Esophagus mucosa (tissue), 1 donor: ENCODE measurements around the gene TMEM100. TPM values are rescaled to one million over a fixed set of nuclear protein-coding genes. Genes with fewer than 3 reads are reported as not detected.

Experiments
- ATAC-seq: fragments of 200-7000 bp; cut with Tn5 transposase; one replicate; pipeline ENCODE4 v1.9.1; 2020
- total RNA-seq: library from RNA; stranded (reverse); gene quantifications from one replicate; pipeline ENCODE4 v1.2.4, GENCODE V29; 2023
- donor health status: DM: yes; HTN: yes; CAD: no.

The TMEM100 gene, protein sequence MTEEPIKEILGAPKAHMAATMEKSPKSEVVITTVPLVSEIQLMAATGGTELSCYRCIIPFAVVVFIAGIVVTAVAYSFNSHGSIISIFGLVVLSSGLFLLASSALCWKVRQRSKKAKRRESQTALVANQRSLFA
- total RNA-seq: 0.76 TPM

DNA sequence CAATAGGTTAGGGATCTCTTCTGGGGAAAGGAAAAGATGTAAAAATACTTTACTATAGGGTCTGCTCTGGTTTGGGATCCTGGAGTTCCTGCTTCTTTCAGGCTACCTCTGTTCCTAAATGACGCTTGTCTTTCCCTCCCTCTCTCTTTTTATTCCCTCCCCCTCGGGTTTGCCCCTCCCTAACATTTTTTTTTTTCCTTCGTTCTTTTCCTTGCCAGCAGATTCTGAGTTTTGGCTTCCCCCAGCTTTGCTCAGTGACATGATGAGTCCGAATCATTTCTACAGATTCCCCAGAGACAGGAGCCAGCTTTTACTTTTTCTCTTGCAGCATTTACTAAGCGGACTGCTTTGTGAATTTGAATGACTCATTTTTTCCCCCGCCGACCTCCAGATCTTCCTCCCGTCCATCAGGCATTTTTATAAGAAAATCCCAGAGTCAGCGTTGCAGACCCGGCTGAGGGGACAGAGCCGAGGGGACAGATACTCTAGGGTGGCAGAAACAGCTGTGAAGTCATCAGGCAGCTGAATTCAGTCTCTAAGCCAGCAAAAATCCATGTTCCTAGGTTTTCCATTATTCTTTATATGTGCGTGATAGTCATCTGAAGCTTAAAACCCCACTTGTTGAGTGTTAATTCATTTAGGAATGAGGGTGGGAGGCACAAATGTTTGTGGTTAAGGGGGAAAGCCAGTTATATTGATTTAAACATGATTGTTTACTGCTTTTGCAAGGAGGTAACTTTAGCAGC, at the start of gene TMEM100:
Gene TMEM100 (minus strand): TSS at position 123 of the 746 bp plus-strand sequence. CDS start 1,794 bp downstream, outside the sequence.
- ATAC-seq: no peak

DNA sequence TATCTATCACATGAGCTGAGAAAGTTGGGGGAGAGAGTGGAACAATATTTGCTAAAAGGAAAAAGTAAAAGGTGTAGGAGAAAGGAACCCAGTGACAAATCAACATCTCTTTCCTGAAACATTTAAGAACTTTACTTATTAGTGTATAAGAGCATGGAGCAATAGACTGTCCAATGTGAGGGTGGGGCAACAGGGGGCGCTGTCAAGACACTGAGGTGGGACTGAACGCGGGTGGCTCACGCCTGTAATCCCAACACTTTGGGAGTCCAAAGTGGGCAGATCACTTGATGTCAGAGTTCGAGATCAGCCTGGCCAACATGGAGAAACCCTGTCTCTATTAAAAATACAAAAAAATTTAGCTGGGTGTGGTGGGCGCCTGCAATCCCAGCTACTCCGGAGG, 49.4 kb upstream of the TMEM100 start:
- no peak for ATAC-seq

DNA sequence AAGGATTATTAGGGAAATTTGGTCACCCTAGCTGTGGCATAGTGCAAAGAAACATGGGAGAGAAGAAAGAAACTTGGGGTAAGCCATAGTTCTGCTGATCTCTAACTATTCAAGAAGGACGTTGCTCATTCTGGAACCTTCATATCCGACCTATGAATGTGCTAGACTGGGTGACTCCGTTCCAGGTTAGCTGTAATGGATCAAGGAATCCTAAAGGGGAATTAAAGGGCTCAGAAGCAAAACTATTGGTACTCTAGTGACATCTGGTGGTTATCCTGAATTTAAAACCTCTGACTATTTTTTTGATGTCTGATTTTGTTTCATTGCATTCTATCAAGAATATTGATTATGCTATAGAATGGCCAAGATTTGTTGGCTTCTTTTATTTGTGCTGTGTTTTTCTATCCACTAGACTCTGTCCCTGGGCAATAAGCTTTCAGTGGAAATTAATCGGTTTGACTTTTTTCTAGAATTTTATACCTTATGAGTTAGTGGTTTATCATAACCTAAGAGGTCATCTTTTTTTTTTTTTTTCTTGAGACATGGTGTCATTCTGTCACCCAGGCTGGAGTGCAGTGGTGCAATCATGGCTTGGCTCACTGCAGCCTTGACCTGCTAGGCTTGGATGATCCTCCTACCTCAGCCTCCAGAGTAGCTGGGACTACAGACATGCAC, 47.7 kb upstream of the TMEM100 start:
- ATAC-seq: peak; percentile 73

DNA sequence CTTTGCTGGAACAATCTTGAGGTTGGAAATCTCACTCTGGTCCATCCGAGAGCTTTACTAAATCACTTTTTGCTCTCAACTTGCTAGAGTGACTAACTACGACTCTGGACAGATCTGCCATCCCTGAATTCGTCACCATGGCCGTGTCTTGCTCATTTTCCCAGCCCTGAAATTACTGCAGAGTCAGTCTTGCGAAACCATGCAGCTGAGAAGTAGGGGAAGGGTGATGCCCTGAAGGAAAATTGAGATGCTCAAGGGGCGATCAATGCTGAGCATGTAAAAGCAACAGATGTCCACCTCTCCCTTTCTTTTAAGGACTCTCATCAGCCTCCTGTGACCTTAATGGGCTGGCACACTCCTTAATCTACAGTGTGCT, 46.9 kb upstream of the TMEM100 start:
- no peak for ATAC-seq

DNA sequence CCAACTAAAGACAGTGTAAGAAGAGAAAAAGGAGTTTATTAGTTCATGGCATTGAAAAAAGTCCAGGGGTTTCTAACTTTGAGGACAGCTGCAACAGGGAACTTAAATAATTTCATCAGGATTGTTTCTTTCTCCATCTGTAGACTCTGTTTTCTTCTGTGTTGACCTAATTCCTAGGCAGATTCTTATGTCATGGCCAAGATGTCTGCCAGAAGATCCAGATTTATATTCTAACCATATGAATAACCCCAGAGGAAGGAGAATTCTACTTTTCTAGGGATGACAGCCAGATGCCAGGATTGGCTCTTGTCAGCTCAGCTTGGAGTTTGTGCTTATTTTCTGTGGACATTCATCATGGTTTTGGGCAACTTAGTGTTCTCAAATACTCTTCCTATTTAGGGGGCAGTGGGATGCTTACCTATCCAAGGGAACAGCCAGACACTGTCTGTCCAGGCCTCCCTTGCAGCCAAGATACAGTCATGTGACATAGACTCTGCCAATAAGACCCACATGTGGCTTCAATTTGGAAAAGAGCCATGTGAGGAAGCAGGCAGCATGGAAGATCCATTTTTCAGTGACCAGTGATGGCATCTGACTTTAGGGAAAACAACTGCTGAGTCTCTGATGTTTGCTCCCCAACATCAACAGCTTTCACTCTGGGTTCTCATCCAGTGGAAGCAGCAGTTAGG, 46.4 kb upstream of the TMEM100 start:
- ATAC-seq: no peak

DNA sequence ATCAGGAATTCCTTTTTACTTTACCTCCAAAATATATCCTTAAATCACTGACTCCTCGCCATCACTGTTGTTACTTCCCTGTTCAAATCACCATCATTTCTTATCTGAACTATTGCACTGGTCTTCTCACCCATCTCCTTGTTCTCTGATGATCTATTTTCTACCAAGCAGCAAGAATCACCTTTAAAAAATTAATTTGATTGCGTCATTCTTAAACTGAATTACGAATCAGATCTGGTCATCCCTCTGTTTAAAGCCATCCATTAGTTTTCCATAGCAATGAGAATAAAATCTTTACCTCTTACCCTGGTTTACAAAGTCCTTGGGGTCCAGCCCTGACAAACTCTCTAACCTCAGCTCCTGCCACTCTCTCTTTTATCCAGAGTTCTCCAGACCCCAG, 42.8 kb upstream of the TMEM100 start:
- no peak for ATAC-seq

DNA sequence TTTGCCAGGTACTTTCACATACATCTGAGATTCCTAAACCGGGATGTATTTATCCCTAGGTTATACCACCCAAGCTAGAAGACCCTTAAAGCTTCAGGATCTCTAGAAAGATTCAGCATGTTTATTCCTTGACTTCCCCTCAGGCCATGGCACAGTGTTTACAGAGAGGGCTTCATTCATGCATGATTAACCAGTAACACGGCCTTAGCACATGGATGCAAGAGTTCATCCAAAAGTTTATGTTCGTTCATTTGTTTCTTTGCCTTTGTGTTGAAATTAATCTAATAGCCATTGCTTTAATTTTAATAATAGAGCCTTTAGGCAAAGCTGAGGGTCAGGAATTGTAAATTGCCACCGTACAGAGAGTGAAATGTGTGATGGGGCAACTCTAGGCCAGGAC, 41.9 kb upstream of the TMEM100 start:
- no peak for ATAC-seq

DNA sequence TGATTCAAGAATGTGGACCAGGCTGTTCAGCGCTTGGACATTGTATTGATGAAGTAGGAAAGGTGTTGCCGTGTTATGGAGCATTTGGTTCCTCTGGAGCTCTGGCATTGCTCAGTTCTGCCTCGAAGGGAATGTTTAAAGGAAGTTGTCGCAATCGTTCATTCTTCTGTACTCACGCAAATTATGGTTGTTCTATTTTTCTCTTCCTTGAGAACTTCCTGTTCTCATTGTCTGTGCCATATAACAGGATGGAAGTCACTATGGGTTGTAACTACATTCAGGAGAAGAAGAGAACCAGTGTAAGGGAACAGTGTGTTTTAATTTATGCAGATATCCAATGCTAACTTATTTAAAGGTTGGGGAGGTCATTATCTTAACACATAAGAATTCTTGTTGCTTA, 41.2 kb upstream of the TMEM100 start:
- no peak for ATAC-seq

DNA sequence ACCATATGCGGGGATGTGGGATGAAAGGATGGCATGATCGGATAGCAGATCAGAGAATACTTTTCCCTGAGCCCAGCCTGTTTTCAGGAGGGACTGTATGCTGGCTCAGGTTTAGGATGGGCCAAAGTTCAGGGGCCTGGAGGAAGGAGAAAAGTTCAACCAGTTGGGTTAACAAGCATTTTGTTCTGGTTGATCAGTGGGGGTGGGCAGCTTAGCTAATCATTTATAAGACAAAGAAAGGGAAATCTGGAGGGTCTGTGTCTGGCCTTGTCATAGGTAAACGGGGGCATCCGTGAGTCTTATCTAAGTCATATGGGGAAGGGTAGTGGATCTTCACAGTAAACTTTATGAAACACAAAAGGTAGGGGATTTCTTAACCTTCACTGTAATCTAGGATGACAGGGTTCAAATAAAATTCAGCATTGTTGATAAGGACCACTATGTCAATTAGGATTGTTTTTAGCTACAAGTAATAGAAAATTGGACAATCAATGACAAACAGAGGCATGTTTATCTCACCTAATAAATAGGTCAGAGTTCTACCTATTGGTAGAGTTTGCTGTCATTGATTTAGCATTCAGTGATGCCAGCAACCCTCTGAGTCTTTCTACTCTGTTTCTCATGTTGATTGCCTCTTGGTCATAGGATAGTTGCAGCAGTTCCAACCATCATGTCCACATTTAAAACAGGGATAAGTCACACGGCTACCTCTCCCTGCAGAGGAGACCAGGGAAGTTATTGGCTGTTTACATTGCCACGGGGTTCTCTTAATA, 39.6 kb upstream of the TMEM100 start:
- no peak for ATAC-seq

DNA sequence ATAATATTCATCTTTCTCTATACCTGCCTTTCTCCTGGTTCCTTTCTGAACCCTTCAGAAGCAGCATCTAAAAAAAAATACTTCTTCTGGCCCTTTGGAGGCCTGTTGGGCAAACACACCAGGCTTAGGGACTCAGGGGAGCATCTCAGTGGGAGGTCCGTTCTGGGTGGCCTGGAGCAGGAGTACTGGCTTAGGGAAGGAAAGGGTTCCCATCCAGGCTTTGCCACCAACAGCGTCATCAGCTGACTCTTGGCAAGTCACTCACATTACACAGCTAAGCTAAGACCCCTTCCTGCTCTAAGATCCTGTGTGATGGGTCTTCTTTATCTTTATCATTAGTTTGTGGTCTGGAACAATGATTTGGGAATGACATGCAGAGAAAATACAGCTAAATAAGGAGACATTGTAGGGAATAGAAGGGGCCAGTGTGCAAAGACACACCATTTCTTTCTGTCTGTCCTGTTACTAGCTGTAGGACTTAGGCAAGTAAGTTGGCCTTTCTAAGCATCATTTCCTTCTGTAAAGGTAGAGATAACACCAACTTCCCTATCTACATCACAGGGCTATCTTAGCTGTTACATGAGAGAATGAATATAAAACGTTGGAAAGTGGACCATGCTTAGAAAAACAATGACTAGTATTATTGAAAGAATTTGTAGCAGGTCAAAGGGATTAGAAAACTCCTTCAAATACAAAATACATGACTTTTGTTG, 38.1 kb upstream of the TMEM100 start:
- ATAC-seq: no peak

DNA sequence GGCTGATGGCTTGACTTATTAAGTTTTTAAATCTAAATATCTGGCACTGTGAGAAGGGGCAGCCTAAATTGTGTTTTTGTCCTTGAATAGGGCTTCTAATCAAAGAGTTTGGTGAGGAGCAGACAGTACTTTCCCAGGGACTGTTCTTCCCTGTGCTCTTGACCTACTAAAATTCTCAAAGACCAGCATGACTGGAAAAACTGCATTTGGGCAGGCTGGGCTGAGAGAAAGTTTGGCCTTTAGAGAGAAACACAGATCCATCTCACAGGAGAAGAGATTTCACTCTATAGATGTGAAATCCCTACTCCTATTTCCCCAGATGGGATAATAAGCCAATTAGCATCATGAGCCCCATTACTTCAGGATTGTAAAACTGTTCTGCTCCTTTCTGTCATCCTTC, 35.5 kb upstream of the TMEM100 start:
- no peak for ATAC-seq

DNA sequence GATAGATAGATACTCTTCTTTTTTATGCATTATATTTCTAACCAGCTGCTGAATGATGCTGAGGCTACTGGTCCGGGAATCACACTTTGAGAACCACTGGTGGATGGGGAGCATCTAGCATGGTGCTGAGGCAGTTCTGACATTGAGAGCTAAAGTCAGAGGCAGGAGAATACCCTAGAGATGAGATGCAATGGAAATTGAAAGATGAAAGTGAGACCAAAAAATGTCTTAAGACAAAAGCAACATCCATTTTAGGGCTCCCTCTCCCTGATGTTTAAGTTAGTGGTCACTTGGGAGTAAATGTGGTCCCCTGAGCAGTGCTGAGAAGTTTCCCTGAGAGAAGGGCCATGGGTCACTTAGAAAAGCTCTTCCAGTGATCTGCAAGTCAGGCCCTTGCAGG, 35.0 kb upstream of the TMEM100 start:
- no peak for ATAC-seq

DNA sequence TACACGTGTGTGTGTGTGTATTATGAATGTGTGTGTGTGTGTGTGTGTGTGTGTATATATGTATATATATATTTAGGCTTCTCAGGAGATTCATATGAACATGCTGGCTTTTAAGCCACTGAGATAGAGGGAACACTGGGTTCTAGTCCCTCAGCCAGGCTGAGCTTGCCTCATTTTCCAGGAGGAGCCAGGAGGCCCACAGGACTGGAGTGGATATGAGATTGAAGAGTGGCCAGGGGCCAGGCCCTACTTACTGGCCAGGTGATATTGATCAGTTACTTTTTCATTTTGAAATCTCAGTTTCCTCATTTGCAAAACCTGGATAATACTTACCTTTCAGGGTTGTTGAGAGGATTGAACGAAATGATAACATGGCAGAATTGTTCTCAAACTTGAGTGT, 34.0 kb upstream of the TMEM100 start:
- no peak for ATAC-seq

DNA sequence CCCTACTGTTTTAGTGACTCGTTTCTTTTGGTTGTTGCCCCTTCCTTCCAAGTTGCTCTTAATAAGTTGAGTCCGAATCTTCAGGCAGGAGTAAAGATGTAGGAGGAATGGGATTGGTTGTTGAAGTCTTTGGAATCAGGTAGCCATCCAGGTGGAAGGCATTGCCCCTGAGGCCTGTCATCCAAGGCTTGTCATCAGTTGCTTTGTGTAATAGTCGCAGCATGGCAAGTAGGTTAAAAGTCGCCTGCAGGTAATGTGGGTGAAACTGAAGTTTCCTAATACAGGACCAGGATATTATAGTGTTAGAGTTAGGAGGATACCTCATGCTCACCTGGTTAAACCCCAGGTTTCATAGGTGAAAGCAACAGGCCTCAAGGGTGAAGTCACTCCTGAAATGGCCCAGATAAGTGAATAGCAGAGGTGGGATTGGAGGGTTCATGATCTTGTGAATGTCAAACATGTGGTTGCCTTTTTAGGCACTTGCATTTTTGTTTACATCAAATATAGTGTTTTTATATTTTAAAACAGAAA, 29.1 kb upstream of the TMEM100 start:
- no peak for ATAC-seq

DNA sequence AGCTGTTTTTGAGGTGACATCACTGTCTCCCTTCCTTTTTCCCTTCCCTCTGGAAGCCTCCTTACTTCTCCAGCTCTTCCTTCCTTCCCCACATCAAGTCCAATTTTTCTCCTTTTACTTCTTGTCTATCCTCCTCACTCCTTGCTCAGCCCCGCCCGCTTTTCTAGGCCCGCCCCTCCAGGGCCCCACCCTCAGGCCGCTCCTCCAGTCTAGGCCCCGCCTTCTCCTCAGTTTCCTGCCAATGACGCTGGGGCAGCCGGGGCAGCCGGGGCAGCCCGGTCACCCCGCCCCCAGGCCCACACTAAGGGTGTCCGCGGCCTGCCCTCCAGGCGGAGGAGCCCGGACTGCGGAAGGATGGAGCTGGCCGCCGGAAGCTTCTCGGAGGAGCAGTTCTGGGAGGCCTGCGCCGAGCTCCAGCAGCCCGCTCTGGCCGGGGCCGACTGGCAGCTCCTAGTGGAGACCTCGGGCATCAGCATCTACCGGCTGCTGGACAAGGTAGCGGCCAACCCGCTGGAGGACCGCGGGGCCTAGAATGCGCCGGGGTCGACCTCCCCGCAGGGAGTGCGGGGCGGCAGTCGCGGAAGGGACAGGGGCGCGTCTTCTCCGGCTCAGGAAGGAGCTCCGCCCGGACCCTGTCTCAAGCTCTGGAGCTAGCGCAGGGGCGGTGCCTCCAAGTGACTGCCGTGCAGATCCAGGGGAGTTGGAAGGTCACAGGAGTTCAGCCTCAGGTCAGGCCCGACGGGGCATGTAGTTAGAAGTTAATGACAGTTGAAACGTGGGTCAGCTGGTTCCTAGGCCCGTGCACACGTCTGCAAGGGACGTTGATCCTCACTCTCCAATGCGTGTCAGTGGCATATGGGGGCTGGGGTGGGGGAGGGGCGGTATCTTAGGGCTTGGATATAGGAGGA, 28.3 kb upstream of the TMEM100 start, which contains the start of gene PCTP:
Gene PCTP (plus strand): TSS at position 302 of the 908 bp plus-strand sequence. CDS start 53 bp downstream, at position 355.
- ATAC-seq: peak; percentile 99

DNA sequence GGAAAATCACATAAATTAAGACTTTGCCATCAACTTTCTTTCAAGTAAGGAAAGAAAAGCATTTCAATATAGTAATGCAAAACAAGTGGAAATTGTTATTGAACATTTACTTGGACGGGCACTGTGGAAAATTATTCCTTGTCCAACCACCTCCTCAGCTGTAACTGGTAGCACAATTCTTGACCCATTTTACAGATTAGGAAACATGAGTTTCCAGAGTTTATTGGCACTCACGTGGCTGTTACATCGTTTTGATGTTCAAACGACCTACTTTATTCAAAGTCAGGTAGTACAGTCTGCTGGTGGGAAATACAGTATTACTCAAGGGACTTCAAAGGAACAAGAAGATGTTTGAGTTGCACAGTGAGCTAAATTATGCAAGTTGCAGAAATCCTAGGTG, 27.3 kb upstream of the TMEM100 start:
- ATAC-seq: no peak

DNA sequence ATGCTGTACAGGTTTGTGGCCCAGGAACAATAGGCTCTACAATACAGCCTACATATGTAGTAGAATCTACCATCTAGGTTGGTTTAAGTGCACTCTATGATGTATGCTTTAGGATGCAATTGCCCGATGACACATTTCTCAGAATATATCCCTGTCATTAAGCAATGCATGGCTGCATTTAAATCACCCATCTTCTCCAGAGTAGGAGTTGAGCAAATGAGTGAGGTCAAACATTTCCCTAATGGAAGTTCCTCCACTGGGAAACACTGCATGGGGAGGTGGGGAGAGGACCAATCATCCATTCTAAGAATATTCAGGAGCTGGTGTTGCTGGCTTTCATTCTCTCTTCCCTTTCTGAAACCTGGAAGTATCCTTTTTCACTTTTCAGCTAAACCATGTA, 26.2 kb upstream of the TMEM100 start:
- ATAC-seq: no peak

DNA sequence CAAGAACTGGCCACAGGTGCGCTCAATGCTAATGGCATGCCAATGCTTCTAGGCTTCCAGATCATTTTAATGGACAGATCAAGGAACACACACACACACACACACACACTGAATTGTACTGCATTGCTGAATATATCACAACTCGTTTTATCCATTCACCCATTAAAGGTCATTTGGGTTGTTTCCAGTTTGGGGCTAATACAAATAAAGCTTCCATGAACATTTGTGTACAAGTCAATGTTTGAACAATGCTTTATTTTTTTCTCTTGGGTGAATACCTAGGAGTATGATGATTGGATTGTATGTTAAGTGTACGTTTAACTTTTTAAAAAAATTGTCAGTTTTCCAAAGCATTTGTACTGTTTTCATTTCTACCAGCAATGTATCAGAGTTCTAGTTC, 24.5 kb upstream of the TMEM100 start:
- no peak for ATAC-seq

DNA sequence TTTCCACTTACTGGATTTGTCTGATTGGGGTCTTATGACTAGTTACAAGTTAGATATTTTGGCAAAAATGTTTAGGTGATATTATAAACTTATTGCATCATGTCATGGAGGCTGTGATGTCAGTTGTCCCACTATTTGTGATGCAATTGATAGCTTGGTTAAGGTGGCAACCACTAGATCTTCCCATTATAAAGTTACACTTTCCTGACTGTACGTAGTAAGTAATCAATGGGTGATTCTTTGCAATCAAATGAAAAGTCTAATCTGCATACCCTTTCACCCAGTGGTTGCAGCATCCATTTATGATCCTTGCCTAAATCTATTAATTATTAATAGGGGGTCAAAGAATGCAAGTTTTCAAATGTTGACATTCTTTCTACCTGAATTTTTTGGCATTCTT, 23.8 kb upstream of the TMEM100 start:
- ATAC-seq: no peak

DNA sequence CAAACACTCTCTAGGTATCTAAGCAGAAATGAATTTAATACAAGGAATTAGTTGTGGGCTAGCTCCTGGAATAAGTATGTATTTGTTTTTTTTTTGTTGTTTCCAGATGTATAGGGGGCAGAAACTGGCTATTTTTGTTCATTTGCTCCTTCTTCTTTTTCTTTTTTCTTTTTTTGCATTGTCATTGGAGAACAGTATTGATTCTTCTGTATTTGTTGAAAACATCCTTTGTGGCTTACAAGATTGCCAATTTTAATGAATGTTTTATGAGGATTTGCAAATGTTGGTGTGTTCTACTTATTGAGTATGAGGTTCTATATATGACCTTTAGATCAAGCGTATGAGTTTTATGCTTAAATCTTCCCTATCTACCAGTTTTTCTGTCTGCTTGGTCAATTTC, 22.6 kb upstream of the TMEM100 start:
- ATAC-seq: no peak
